HepG2 (cell line): ENCODE results near the gene GNG7. TPM values are rescaled to one million over a fixed set of nuclear protein-coding genes. Genes with fewer than 3 reads are reported as not detected.

Experiments used
- ATRX ChIP-seq: sonication (generic); formaldehyde crosslinking; IDR thresholded peaks from 2 replicates; pipeline ENCODE4 v1.4.0; 2020; ENCODE audit warnings: missing genetic modification reagents, borderline replicate concordance
- BHLHE40 ChIP-seq: IDR thresholded peaks from 2 replicates; pipeline ENCODE4 v1.6.1; 2011; ENCODE audit warnings: low read length, improper control_type of control experiment
- CEBPB ChIP-seq: IDR thresholded peaks from 2 replicates; pipeline ENCODE4 v1.6.1; 2011; ENCODE audit warnings: low read depth, low read length, improper control_type of control experiment, borderline replicate concordance
- GATAD2A ChIP-seq: IDR thresholded peaks from 2 replicates; pipeline ENCODE4 v1.6.1; 2016
- HHEX ChIP-seq: IDR thresholded peaks from 2 replicates; pipeline ENCODE4 v1.6.1; 2016; ENCODE audit warnings: control low read depth
- HNF4A ChIP-seq: sonication (generic); formaldehyde crosslinking; IDR thresholded peaks from 2 replicates; pipeline ENCODE4 v1.4.0; 2020; ENCODE audit warnings: missing genetic modification reagents
- HOXA3 ChIP-seq: sonication (generic); formaldehyde crosslinking; IDR thresholded peaks from 2 replicates; pipeline ENCODE4 v1.5.0; 2020; ENCODE audit warnings: missing genetic modification reagents
- RFX1 ChIP-seq: fragments of 450-650 bp; IDR thresholded peaks from 2 replicates; pipeline ENCODE4 v1.6.1; 2017
- RXRA ChIP-seq: sonication (generic); formaldehyde crosslinking; IDR thresholded peaks from 2 replicates; pipeline ENCODE4 v1.5.1; 2020; ENCODE audit warnings: missing genetic modification reagents
- SAP130 ChIP-seq: IDR thresholded peaks from 2 replicates; pipeline ENCODE4 v1.6.1; 2016; ENCODE audit warnings: low read depth
- SCMH1 ChIP-seq: sonication (generic); formaldehyde crosslinking; IDR thresholded peaks from 2 replicates; pipeline ENCODE4 v1.9.0; 2021; ENCODE audit warnings: missing genetic modification reagents, mild to moderate bottlenecking, borderline replicate concordance
- TEAD3 ChIP-seq: optimal IDR thresholded peaks from 2 replicates; pipeline ENCODE3; 2016; ENCODE audit warnings: borderline replicate concordance
- ZBTB38 ChIP-seq: sonication (generic); formaldehyde crosslinking; IDR thresholded peaks from 2 replicates; pipeline ENCODE4 v1.5.1; 2020; ENCODE audit warnings: mild to moderate bottlenecking, missing genetic modification reagents
- ZFP91 ChIP-seq: sonication (generic); formaldehyde crosslinking; IDR thresholded peaks from 2 replicates; pipeline ENCODE4 v1.9.0; 2022; ENCODE audit warnings: missing genetic modification reagents, mild to moderate bottlenecking, borderline replicate concordance
- ZNF256 ChIP-seq: sonication (generic); formaldehyde crosslinking; conservative IDR thresholded peaks from 2 replicates; pipeline ENCODE4 v1.4.0; 2020; ENCODE audit warnings: missing genetic modification reagents
- ZNF781 ChIP-seq: sonication (generic); formaldehyde crosslinking; IDR thresholded peaks from 2 replicates; pipeline ENCODE4 v1.5.1; 2020; ENCODE audit warnings: borderline replicate concordance, mild to moderate bottlenecking, missing genetic modification reagents; ENCODE audit errors: not compliant biosample characterization
- polyA plus RNA-seq, 8 experiments: library from polyadenylated mRNA; depleted of rRNA in 3 of 8; stranded (reverse) in 7 of 8; unstranded in 1 of 8; fragments of >200 nt; fragmentation: Illumina TruSeq in 4 of 8; extraction: Trizol in 4 of 8; gene quantifications; 2 replicates each; pipeline versions ENCODE4 v1.2.1 to v1.2.3, GENCODE V29; 2011 to 2016; ENCODE audit warnings: low read depth in 4 of 8, missing spikeins in 1 of 8, mixed read lengths in 1 of 8; ENCODE audit not compliant: insufficient read depth in 1 of 8
- total RNA-seq, 5 experiments: library from RNA; depleted of rRNA; stranded (reverse); fragments of >200 nt; fragmentation: Illumina TruSeq; extraction: Trizol; gene quantifications; 2 replicates each; pipeline ENCODE4 v1.2.3, GENCODE V29; 2016; ENCODE audit warnings: low read depth in 1 of 5
- TF ChIP-seq, protein P1 (sequence below): sonication (generic); formaldehyde crosslinking; conservative IDR thresholded peaks from 2 replicates; pipeline ENCODE4 v1.4.0; 2020; ENCODE audit warnings: missing genetic modification reagents
- TF ChIP-seq, protein P2 (sequence below): sonication (generic); formaldehyde crosslinking; IDR thresholded peaks from 2 replicates; pipeline ENCODE4 v1.4.0; 2020; ENCODE audit warnings: mild to moderate bottlenecking, missing genetic modification reagents
- TF ChIP-seq, protein P3 (sequence below): sonication (generic); formaldehyde crosslinking; IDR thresholded peaks from 2 replicates; pipeline ENCODE4 v1.4.0; 2020; ENCODE audit warnings: missing genetic modification reagents
- TF ChIP-seq, protein P4 (sequence below): sonication (generic); formaldehyde crosslinking; IDR thresholded peaks from 2 replicates; pipeline ENCODE4 v1.5.1; 2020; ENCODE audit warnings: mild to moderate bottlenecking, missing genetic modification reagents, moderate library complexity

The GNG7 gene
- total and polyA plus RNA-seq, 2 of the 13 experiments (the other 11 are each of a cell fraction or from before 2014, with no cell fraction given), result 1.4 to 3.3 TPM

DNA sequence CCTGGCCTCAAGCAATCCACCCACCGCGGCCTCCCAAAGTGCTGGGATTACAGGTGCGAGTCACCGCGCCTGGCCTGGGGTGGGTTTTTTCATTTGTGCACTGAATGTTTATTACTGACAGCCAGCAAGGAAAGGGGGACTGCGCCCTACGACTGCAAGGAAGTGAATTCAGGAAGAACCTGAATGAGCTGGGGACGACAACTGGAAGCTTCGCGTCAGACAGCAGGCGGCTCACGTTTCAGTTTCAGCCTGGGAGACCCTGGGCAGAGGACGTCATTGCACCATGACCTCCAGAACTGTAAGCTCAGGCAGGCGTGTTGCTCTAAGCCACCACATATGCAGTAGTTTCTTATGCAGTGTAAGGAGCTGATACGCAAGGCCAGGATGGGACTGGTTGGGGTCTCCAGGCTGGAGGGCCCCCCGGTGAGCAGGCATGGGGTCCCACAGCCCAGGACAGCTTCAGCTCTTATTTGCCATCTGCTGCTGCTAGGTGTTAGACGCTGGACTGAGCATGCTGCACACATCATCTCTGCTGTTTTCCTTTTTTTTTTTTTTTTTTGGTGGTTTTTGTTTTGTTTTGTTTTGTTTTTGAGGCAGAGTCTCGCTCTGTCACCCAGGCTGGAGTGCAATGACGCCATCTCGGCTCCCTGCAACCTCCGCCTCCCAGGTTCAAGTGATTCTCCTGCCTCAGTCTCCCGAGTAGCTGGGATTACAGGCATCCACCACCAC lies 160.0 kb downstream of the GNG7 start (continued):
- 0 out of 2 replicates have a peak, but pooled peaks have one; percentile 37 for TF ChIP-seq ZFP91
- no peak for TF ChIP-seq ATRX (CRISPR knock-in tag)
- TF ChIP-seq ZNF256, result no peak
- TF ChIP-seq TEAD3 (CRISPR knock-in tag), result peak; percentile 23
- TF ChIP-seq, protein P1, sequence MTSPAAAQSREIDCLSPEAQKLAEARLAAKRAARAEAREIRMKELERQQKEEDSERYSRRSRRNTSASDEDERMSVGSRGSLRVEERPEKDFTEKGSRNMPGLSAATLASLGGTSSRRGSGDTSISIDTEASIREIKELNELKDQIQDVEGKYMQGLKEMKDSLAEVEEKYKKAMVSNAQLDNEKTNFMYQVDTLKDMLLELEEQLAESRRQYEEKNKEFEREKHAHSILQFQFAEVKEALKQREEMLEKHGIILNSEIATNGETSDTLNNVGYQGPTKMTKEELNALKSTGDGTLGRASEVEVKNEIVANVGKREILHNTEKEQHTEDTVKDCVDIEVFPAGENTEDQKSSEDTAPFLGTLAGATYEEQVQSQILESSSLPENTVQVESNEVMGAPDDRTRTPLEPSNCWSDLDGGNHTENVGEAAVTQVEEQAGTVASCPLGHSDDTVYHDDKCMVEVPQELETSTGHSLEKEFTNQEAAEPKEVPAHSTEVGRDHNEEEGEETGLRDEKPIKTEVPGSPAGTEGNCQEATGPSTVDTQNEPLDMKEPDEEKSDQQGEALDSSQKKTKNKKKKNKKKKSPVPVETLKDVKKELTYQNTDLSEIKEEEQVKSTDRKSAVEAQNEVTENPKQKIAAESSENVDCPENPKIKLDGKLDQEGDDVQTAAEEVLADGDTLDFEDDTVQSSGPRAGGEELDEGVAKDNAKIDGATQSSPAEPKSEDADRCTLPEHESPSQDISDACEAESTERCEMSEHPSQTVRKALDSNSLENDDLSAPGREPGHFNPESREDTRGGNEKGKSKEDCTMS (CRISPR knock-in tag), result no peak
- TF ChIP-seq, protein P2, sequence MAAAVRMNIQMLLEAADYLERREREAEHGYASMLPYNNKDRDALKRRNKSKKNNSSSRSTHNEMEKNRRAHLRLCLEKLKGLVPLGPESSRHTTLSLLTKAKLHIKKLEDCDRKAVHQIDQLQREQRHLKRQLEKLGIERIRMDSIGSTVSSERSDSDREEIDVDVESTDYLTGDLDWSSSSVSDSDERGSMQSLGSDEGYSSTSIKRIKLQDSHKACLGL (CRISPR knock-in tag), result no peak
- TF ChIP-seq RFX1, result no peak
- TF ChIP-seq, protein P3, sequence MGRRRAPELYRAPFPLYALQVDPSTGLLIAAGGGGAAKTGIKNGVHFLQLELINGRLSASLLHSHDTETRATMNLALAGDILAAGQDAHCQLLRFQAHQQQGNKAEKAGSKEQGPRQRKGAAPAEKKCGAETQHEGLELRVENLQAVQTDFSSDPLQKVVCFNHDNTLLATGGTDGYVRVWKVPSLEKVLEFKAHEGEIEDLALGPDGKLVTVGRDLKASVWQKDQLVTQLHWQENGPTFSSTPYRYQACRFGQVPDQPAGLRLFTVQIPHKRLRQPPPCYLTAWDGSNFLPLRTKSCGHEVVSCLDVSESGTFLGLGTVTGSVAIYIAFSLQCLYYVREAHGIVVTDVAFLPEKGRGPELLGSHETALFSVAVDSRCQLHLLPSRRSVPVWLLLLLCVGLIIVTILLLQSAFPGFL, result no peak
- peak; percentile 77 for TF ChIP-seq ZBTB38 (CRISPR knock-in tag)
- TF ChIP-seq RXRA (CRISPR knock-in tag), result 0 out of 2 replicates have a peak, but pooled peaks have one; percentile 14
- TF ChIP-seq SAP130 (CRISPR knock-in tag), result peak; percentile 37; the same call in 1 of the 2 replicates
- TF ChIP-seq HHEX (CRISPR knock-in tag), result no peak
- TF ChIP-seq, protein P4, sequence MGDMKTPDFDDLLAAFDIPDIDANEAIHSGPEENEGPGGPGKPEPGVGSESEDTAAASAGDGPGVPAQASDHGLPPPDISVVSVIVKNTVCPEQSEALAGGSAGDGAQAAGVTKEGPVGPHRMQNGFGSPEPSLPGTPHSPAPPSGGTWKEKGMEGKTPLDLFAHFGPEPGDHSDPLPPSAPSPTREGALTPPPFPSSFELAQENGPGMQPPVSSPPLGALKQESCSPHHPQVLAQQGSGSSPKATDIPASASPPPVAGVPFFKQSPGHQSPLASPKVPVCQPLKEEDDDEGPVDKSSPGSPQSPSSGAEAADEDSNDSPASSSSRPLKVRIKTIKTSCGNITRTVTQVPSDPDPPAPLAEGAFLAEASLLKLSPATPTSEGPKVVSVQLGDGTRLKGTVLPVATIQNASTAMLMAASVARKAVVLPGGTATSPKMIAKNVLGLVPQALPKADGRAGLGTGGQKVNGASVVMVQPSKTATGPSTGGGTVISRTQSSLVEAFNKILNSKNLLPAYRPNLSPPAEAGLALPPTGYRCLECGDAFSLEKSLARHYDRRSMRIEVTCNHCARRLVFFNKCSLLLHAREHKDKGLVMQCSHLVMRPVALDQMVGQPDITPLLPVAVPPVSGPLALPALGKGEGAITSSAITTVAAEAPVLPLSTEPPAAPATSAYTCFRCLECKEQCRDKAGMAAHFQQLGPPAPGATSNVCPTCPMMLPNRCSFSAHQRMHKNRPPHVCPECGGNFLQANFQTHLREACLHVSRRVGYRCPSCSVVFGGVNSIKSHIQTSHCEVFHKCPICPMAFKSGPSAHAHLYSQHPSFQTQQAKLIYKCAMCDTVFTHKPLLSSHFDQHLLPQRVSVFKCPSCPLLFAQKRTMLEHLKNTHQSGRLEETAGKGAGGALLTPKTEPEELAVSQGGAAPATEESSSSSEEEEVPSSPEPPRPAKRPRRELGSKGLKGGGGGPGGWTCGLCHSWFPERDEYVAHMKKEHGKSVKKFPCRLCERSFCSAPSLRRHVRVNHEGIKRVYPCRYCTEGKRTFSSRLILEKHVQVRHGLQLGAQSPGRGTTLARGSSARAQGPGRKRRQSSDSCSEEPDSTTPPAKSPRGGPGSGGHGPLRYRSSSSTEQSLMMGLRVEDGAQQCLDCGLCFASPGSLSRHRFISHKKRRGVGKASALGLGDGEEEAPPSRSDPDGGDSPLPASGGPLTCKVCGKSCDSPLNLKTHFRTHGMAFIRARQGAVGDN (CRISPR knock-in tag), result peak; percentile 68
- TF ChIP-seq HOXA3 (CRISPR knock-in tag), result peak; percentile 79
- no peak for TF ChIP-seq SCMH1
- no peak for TF ChIP-seq ZNF781 (CRISPR knock-in tag)
- TF ChIP-seq BHLHE40, result peak; percentile 77
- TF ChIP-seq GATAD2A, result peak; percentile 22; the same call in 1 of the 2 replicates
- peak; percentile 46; the same call in 1 of the 2 replicates for TF ChIP-seq CEBPB
- TF ChIP-seq HNF4A, result 0 out of 2 replicates have a peak, but pooled peaks have one; percentile 9
